DMS 273 (cell line): ENCODE data around the gene KDM4C.

Experiments used
- DNase-seq: peaks from one replicate; lab custom pipeline; 2025; ENCODE audit not compliant: unreplicated experiment; lab: John Stamatoyannopoulos, UW

Gene KDM4C

DNA sequence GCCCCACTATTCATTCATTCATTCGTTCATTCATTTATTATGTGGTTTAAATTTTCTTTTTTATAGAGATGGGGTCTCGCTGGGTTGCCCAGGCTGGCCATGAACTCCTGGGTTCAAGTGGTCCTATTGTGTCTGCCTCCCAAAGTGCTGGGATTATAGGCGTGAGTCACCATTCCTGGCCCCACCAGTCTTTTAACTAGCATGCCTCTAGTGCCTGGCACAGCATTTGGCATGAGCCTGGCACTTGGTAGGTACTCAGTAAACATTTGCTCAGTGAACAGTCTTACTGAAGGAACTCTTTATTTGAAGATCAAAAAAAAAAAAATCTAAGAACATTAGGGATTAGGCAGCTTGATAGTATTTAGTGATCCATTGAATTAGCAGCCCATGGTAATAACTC lies 98.1 kb downstream of the KDM4C start:
- DNase-seq: no peak

DNA sequence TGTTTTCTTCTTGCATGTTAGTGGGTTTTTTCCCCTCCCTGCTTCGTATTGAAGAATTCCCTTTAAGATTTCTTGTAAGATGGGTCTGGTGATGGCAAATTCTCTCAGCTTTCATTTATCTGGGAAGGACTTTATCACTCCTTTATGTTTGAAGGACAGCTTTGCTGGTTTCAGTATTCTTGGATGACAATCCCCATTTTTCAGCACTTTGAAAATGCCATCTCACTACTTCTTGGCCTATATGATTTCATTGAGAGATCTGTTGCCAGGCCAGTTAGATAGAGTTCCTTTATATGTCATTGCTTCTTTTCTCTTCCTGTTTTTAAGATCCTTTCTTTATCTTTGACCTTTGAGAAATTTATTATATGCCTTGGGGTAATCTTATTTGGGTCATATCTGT lies 106.3 kb downstream of the KDM4C start:
- no peak for DNase-seq

DNA sequence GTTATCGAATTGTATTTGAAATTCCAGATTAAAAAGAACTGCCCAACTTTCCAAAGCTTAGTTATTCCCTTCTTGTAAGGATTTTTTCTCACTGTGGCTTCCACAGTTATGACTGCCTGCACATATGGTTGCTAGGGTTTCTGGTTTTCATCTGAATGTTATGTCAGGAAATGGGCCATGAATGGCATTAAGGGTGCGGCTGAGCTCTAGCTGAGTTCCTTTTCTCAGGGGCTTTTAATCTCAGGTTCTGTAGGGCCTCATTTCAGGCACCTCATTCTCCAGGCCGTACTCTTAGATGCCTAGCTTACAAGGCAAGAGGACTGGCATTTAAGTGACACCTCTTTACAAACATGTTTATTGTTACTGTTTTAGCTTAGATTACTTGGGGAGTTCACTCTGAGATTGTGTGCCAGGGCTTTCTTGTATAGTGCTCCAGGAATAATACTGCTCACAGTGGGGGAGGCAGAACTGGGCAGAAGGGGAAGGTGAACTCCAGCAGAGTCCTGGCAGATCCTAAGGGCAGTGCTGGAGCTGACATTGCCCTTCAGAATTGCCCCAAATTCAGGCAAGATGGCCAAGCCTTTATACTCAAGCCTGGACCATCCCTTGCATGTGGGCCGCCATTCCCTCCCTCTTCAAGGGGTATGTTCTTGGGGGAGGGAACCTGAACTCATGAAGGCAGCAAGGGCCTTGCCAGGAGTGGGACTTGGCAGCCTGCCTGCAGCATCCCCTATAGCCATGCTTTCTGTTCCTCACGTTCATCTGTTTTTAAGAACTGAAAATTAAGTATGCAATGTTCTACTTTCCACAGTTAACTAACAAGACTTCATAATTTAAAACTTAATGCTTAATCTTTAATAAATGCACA lies 111.5 kb downstream of the KDM4C start:
- DNase-seq: peak; percentile 20

DNA sequence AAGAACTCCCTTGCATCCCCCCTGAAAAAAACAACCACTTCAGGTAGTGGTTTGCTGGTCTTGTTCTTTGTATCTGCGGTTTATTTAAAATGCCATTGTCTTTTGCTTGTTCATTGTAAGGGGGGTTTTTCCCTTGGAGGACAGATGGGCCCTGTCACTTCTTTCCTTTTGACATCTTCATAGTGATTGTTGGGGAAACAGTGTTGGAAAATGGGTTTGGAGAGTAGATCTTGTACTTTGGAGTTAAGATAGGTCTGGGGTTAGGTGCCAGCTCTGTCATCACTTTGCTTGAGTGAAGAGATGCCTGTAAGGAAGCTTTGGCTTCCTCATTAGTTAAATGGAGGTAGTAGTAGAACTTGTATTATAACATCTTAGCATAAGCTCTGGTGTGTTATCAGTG lies 112.4 kb downstream of the KDM4C start:
- no peak for DNase-seq

DNA sequence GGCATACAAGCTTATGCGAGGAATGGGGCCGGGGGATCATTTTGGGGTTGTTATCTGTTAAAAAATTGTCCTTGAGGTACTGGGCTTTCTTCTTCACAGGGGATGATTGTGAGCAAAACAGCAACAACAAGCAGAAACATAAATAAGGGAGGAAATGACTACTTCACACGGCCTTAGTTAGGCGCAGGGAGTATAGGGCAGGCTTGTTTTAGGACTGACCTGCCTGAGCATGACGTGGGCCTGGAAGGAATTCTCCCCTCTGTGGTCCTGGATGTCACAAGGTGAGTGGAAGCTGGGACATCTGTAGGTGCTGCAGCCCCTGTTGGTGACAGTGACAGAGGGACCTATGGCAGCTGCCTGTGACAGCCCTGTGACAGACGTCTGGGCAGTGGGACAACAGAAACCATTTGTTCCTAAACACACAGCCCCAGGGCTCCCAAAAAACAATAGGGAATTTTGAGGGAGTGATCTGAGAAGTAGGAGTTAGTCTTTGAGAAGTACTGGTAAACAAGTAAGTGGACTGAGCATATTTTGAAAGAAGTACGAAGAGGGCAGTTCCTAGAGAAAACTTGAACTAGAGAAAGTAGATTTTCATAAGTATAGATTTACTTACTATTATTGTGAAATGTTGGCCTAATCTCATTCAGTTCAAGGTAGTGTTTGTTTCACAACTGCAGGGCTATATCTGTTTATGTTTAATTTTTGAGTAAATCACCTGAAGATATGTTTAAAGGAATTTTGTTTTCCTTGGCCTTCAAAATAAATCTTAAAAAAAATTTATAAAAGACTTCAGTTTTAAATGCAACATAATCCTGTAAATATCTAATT lies 113.1 kb downstream of the KDM4C start:
- no peak for DNase-seq

DNA sequence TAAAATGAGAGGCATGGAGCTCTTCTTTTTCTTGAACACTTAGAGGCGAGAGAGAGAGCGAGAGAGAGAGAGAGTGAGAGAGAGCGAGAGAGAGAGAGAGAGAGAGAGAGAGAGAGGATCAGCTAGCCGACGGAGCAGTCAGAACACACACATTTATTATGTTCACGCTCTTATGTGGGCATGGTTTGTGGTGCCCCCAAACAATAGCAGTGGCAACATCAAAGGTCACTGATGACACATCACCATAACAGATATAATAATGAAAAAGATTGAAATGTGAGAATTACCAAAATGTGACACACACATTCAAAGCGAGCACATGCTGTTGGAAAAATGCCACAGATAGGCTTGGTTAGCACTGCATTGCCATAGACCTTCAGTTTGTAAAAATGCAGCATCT lies 116.1 kb downstream of the KDM4C start:
- DNase-seq: no peak

DNA sequence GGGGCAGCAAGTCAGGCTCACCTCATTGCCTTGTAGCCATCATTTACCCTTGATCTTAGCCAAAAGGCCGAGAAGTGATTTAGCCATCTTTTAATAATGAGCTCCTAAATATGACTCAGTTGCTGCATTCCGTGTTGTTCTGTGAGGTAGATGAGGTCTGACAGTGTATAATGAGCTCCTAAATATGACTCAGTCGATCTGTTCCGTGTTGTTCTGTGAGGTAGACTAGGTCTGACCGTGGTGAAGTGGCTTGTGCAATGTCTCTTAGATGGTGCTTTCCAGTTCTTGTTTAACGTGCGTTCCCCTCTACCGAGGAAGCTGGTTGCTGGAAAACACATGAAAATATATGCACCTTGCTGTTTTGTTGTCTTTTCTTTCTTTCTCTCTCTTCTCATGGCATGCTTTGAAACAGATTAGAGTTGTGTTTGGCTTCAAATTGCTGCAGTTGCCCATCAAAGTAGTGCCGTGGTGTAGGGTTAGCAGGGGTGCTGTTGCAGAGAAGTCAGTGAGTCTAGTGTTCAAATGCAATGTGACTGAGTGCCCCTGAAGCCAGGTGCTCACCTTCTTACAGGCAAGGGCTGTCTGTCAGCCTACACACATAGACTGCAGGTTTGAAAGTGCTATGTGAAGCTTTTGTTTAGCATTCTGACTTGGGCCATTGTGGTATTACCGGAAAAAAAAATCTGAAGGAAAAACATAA lies 118.6 kb downstream of the KDM4C start:
- DNase-seq: no peak

DNA sequence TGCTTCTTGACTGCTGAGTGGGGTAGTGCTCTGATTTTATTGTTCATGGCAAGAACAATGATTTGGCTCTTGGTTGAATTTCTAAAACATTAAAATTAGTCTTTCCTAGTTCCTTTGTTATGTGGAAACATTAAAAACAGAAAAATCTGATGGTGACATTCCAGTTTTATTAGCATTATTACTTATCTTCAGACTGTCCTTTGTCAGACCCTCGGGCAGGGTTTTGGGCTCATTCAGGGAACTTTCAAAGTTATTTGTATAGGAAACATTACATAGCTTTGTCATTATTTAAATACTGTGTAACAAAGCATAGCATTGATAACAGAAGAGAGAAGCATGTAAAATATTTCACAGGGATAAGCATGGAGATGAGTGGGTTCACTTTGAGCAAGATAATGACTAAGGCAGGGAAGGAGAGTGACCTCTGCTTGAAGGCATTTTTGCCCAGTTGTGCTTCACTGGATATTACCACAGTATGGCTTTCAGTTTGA lies 119.9 kb downstream of the KDM4C start:
- no peak for DNase-seq

DNA sequence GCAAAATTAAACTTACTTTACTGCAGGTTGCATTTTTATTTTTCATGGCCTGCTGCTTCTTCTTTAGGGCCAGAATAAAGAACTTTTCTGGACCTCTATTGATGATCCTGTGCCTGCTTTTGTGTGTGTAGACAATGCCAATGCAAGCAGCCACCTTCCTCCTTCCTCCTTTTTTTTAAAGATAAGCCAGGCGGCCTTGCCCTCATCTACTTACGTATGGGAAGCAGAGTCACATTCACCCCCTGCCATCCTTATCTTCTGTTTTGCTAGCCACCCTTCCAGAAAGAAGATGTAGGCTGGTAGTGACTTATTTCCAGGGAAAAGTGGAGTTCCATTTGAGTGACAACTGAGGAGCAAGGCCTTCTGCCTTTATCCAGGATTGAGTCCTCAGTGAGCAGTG lies 122.9 kb downstream of the KDM4C start:
- DNase-seq: no peak

DNA sequence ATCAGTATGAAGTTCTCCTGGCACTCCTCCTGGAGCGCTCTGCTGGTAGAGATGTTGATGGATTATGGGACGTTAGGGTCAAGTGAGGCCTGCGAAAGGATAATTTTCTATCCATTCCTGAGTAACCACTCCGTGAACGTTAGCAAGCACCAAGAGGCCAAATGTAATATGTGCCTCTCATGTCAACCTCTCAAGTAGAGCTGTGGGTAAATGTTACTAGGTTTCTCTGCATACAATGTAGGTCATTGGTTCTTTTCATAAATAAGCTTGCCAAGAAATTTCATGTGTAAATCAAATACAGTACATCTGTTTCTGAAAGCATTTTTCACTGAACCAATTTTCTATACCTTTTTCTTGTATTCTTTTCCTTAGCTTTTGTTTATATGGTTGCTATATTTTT lies 126.3 kb downstream of the KDM4C start:
- DNase-seq: no peak

DNA sequence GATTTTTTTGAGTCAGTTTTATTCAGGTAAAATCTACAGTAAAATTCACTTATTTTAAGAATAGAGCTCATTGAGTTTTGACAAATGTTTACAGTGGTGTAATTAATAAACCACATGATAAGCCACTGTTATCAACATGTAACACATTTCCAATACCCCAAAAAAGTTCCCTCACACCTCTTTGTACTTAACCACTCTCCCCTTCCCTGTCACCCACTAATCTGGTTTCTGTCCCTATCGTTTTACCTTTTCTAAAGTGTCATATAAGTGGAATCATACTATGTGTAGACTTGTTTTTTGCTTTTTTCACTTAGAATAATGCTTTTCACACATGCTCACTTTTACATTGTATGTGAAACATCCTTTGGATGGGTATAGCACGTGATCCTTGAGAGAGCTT lies 127.2 kb downstream of the KDM4C start:
- no peak for DNase-seq

DNA sequence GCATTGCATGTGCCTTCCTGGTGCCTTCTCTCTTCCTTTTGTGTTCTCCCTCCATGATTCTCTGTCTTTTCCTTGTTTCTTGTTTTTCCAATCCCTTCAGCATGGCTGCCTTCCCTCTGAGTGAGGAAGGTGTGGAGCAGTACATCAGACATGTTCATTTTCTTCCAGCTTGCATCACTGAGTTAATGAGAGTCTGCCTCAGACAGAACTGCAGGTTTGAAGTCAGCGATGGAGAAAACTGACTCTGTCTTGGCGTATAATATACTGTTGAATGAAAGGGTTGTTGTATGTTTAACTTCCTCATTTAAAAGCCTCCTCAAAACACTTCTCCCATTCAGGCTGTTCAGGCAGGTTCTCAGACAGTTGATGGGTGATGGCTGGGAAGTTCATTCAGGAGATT lies 129.3 kb downstream of the KDM4C start:
- no peak for DNase-seq

DNA sequence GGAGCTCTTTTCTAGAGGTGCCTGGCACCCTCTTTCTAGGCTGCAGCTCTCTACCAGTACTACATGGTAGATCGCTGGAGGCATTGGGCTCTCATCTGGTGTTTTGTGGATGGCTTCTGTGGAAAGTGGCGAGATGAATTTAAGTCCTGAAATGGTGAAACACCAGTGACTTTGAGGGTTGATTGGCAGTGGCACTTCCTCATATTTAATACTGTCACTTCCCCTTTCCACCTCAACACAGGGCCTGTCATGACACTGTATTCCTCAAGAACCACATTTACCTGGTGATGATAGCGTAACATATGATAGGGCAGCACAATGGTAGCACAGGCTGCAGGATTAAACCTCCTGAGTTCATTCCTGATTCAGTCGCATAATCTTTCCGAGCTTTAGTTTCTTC lies 132.1 kb downstream of the KDM4C start:
- no peak for DNase-seq

DNA sequence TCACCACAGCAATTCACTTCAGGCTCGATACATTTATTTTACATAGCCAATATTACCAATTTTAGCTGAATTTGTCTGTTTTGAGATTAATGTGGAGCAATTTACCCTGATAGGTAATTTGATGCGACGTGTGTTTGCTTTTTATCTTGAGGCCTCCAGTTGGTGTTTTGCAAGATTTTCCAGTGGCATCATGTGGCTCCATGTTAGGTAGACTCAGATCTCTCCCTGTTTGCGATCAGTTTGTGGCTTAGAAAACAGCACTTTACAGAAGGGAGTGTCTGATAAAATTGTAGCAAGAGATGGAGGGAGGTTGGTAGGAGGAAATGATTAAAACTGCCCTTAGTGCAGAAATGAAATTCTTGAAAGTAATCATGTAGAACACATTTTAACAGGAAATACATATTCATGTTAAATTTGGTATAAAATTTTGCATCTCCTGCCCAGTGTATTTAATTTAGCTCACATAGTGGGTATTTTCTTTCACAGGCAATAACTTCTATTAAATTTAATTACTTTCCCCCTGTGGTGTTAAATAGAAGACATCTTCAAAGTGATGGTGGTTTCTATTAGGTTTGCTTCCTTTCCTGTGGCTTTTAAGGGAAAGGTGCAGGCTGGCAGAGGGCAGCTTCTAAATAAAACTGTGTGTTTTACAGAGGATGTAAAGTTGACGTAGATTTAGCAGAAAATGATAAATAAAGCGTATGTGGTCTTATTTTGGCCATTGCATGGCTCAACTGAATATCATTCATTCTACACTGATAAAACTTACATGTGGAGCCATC lies 135.8 kb downstream of the KDM4C start:
- DNase-seq: no peak

DNA sequence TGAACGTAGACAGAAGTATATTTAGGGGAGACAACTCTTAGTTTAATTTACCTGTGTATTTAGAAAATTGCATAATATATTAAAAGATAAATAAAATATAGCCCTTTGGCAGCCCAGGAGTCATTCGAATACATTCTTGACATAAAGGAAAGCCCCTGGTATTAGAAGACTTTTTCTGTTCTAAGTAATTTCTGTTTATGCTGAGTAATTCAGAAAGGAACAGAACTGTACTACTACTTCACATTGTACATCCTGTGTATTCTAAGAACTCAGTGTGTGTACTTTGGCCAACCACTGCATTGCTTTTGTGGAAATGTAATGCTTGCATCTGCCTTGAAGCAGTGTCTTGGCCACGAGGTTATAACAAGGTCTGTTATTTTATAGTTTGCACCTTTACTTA lies 136.4 kb downstream of the KDM4C start:
- no peak for DNase-seq

DNA sequence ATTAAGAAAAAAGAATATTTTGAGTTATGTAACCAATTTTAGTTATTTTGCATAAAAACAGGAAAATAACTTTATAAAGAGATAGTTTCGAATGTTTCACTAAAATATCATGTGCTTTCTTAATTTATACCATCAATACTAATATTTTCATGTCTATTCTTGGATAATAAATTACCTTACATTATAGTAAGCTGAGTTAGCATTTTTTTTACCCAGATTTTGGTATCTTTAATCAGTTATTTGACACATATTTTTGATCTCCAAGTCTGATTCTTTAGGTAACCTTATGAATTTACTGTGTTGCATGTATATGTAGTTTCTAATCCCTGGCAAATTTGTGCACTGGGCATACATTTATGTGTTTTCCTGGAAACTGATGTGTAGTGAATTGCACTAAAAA lies 138.0 kb downstream of the KDM4C start:
- no peak for DNase-seq

DNA sequence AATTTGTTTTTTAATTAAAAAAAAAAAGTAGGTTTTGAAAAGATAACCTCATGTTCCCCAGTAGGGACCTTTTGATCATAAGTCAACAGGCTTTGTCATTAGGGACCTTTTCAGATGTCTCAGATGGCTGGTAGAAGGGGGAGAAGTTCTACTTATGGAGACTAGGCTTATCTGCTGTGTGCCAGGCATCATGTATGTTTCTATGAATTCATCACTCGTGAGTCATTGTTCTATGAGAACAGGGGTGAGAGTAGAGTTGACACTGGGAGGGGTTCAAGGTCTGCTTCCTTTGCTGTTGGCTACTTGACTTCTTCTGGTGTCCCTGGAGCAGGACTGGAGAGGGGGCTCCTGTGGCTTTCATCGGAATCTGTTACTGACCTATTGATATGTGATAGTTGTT lies 138.8 kb downstream of the KDM4C start:
- DNase-seq: no peak

DNA sequence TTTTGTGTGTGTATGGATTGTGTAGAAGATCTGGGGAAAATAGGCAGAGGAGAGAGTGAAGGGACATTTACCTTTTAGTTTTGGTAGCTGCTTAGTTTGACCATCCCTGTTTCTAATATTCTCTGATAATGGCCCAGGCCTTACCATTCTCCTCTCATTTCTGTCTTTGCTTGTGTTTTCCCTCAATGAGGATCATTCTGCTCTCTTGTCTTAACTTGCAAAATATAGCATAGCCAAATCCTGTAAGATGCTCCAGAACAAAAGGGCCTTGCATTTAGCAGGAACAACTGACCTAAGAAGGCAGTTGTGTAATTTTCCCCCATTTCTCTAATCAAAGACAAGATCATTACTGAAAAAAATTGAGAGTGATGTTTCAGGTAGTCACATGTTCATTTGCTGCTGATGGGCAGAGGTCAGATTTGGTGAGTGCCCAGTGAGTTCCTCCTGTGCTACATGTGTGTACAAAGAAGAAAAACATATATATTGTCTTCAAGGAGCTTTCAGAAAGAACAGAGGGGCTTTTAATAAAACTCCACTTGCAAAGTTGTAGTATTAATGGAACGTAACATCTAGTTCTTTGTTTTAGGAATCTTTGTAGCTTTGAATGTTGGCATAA lies 139.5 kb downstream of the KDM4C start:
- no peak for DNase-seq

DNA sequence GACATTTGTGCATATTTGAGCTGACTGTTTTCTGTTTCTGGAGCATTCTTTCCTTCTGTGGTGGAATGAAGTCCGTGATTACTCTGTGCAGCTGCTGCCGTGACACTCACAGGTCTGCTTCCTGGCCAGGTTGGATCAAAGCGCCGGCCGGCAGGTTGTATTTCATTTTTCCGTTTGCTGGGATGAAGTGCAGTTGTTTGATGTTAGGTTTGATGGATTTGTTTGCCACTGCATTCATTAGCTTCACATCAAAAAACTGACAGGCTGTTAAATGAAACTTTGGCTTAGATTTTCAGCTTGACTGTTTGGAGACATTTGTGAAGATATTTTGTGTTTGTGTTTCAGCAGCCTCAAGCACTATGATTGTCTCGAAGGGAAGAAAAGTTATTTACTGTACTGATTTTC lies 140.1 kb downstream of the KDM4C start:
- DNase-seq: no peak

DNA sequence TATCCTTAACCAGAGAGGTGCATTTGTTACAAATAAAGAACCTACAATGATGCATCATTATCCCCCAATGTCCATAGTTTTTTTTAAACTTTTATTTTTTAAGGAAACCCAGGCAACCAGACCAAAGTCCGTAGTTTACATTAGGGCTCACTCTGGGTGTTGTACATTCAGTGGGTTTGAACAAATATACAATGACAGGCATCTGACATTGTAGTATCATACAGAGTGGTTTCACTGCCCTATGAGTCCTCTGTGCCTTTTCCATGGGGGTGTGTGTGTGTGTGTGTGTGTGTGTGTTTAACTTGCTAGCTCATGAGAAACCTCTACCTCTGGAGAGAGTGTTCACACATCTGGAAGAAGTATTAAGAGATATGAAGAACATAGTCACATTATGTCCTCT lies 141.5 kb downstream of the KDM4C start:
- DNase-seq: no peak
